CD14-positive monocyte (primary cell): Measurements from ENCODE around the gene AFF2. TPM values are rescaled to one million over a fixed set of nuclear protein-coding genes. Genes with fewer than 3 reads are reported as not detected.

Source experiments
- DNase-seq, 3 donors: peaks; one replicate each; pipeline ENCODE4 v3.0.0-alpha.2; 2011 to 2022
- H2AFZ ChIP-seq: 2 replicates; pipeline ENCODE4 v1.6.0; 2012; ENCODE audit warnings: mild to moderate bottlenecking, low read depth, low read length, inconsistent platforms; ENCODE audit not compliant: insufficient read depth, poor library complexity, severe bottlenecking
- H3K27ac ChIP-seq, 2 donors: 1 replicate in 1 of 2; 2 replicates in 1 of 2; pipeline ENCODE4 v1.5.1; 2012 to 2013; ENCODE audit warnings: low read length in 2 of 2, control low read depth in 1 of 2, inconsistent platforms in 1 of 2, low read depth in 1 of 2, mild to moderate bottlenecking in 1 of 2
- H3K27me3 ChIP-seq, 2 donors: one replicate each; pipeline versions ENCODE4 v1.6.0 to v1.6.1; 2011 to 2013; ENCODE audit warnings: low read length in 2 of 2; ENCODE audit not compliant: control insufficient read depth in 2 of 2, insufficient read depth in 2 of 2
- H3K36me3 ChIP-seq, 2 donors: replicated peaks in 1 of 2; 1 replicate in 1 of 2; 2 replicates in 1 of 2; pipeline versions ENCODE4 v1.5.1 to v1.6.1; 2012 to 2013; ENCODE audit warnings: low read length in 2 of 2, control low read depth in 1 of 2, inconsistent platforms in 1 of 2, mild to moderate bottlenecking in 1 of 2; ENCODE audit not compliant: insufficient read depth in 2 of 2, control insufficient read depth in 1 of 2
- H3K4me1 ChIP-seq, 2 donors: 1 replicate in 1 of 2; 2 replicates in 1 of 2; pipeline versions ENCODE4 v1.5.1 to v1.6.1; 2012 to 2013; ENCODE audit warnings: low read length in 2 of 2, control low read depth in 1 of 2, inconsistent platforms in 1 of 2, mild to moderate bottlenecking in 1 of 2, moderate library complexity in 1 of 2; ENCODE audit not compliant: insufficient read depth in 2 of 2, control insufficient read depth in 1 of 2
- H3K4me2 ChIP-seq: replicated peaks from 2 replicates; pipeline ENCODE3; 2012; ENCODE audit warnings: low read length, moderate library complexity, mild to moderate bottlenecking; ENCODE audit not compliant: poor library complexity, severe bottlenecking; ENCODE audit errors: extremely low read depth
- H3K4me3 ChIP-seq, 3 experiments: fragments of 200-600 bp in 1 of 3; sonication (generic) in 1 of 3; replicated peaks in 1 of 3; 1 replicate in 2 of 3; 2 replicates in 1 of 3; pipeline ENCODE4 v1.5.1; 2011 to 2013; ENCODE audit warnings: low read length in 3 of 3, mild to moderate bottlenecking in 3 of 3, control low read depth in 2 of 3, low read depth in 2 of 3, inconsistent platforms in 1 of 3, moderate library complexity in 1 of 3
- H3K79me2 ChIP-seq: 2 replicates; pipeline ENCODE4 v1.6.0; 2012; ENCODE audit warnings: mild to moderate bottlenecking, control low read depth, inconsistent platforms, low read length, moderate library complexity; ENCODE audit not compliant: insufficient read depth
- H3K9ac ChIP-seq: 2 replicates; pipeline ENCODE4 v1.6.0; 2017; ENCODE audit warnings: low read length, mild to moderate bottlenecking; ENCODE audit not compliant: insufficient read depth, poor library complexity, severe bottlenecking
- H3K9me3 ChIP-seq, 2 donors: replicated peaks in 1 of 2; 1 replicate in 1 of 2; 2 replicates in 1 of 2; pipeline versions ENCODE4 v1.5.1 to v1.6.1; 2012 to 2013; ENCODE audit warnings: low read length in 2 of 2, control low read depth in 1 of 2; ENCODE audit not compliant: control insufficient read depth in 1 of 2, insufficient read depth in 1 of 2
- H4K20me1 ChIP-seq: 2 replicates; pipeline ENCODE4 v1.6.0; 2012; ENCODE audit warnings: mild to moderate bottlenecking, low read length, control low read depth, moderate library complexity; ENCODE audit not compliant: insufficient read depth
- H3K27ac Mint-ChIP-seq, 7 donors: one replicate each; pipeline ENCODE4 v1.8.0; 2020; ENCODE audit warnings: mild to moderate bottlenecking in 7 of 7, mixed read lengths in 7 of 7, moderate library complexity in 6 of 7, inconsistent platforms in 2 of 7
- H3K27me3 Mint-ChIP-seq, 3 donors: one replicate each; pipeline ENCODE4 v1.8.0; 2021 to 2022; ENCODE audit warnings: low read depth in 3 of 3, mild to moderate bottlenecking in 3 of 3, mixed read lengths in 3 of 3, moderate library complexity in 3 of 3, inconsistent platforms in 1 of 3
- H3K36me3 Mint-ChIP-seq, 2 donors: one replicate each; pipeline ENCODE4 v1.8.0; 2020; ENCODE audit warnings: mixed read lengths in 2 of 2, inconsistent platforms in 1 of 2, mild to moderate bottlenecking in 1 of 2
- H3K4me1 Mint-ChIP-seq: one replicate; pipeline ENCODE4 v1.8.0; 2020; ENCODE audit warnings: mild to moderate bottlenecking, mixed read lengths
- H3K4me3 Mint-ChIP-seq, 2 donors: one replicate each; pipeline ENCODE4 v1.8.0; 2020; ENCODE audit warnings: mild to moderate bottlenecking in 2 of 2, mixed read lengths in 2 of 2, moderate library complexity in 1 of 2
- H3K9me3 Mint-ChIP-seq, 7 donors: one replicate each; pipeline ENCODE4 v1.8.0; 2020 to 2022; ENCODE audit warnings: mixed read lengths in 7 of 7, mild to moderate bottlenecking in 6 of 7, moderate library complexity in 6 of 7, inconsistent platforms in 2 of 7
- CTCF ChIP-seq: fragments of 200-600 bp; IDR thresholded peaks from one replicate; pipeline ENCODE4 v1.8.0; 2022; ENCODE audit warnings: antibody characterized with exemption, mild to moderate bottlenecking
- WGBS: methylation state at CpG from one replicate; pipeline ENCODE4 v1.1.5; 2013; ENCODE audit warnings: missing lambda C conversion rate; ENCODE audit not compliant: insufficient coverage; 5-methylcytosine and 5-hydroxymethylcytosine counted together
- intact Hi-C, 2 donors: fragments of 100-400 bp; cut with micrococcal nuclease; formaldehyde crosslinking; loops; one replicate each; pipeline versions ENCODE4 v1.15.0 to v1.15.1; 2023
- polyA plus RNA-seq, 3 donors: library from polyadenylated mRNA; depleted of rRNA in 1 of 3; unstranded in 2 of 3; stranded (reverse) in 1 of 3; fragments of 300-500 nt in 2 of 3; fragments of >200 nt in 1 of 3; fragmentation: Illumina TruSeq in 2 of 3; gene quantifications; 1 replicate in 2 of 3; 2 replicates in 1 of 3; pipeline ENCODE4 v1.2.3, GENCODE V29; 2012 to 2021

The AFF2 gene
- polyA plus RNA-seq, 3 donors: 0.07 to 1.1 (median 0.70) TPM

- H3K36me3 ChIP-seq: no peaks in the 10 kb centered on the region
- no peak for TF ChIP-seq CTCF
- no peak overlapping the region for H3K27ac ChIP-seq
- H3K27ac Mint-ChIP-seq: no peak overlapping the region
- no peaks in the 10 kb centered on the region for H3K79me2 ChIP-seq
- no peaks in the 10 kb centered on the region for H3K4me1 ChIP-seq
- no peak for DNase-seq
- no peaks in the 10 kb centered on the region for H3K9me3 Mint-ChIP-seq
- H3K9ac ChIP-seq: no peak overlapping the region
- H3K9me3 ChIP-seq: no peaks in the 10 kb centered on the region
- no peak overlapping the region for H3K4me2 ChIP-seq
- intact Hi-C loops: no loop called here
- no peak overlapping the region for H2AFZ ChIP-seq
- no peaks in the 10 kb centered on the region for H3K36me3 Mint-ChIP-seq
- H3K4me3 ChIP-seq: no peak overlapping the region
- no peak overlapping the region for H3K4me3 Mint-ChIP-seq
- H3K27me3 Mint-ChIP-seq: no peaks in the 10 kb centered on the region
- no peaks in the 10 kb centered on the region for H3K27me3 ChIP-seq
- H4K20me1 ChIP-seq: no peaks in the 10 kb centered on the region
- WGBS: no CpG with 5 or more reads among the region's 4 CpGs
- peaks cover 8% of the 10 kb centered on the region for H3K4me1 Mint-ChIP-seq
These were observed 433.5 kb downstream of the AFF2 start for GRCh38 chrX:148933881-148934280.

GRCh38 chrX:148938348-148938747 is 437.9 kb downstream of the AFF2 start:
- Histone ChIP-seq H4K20me1 (no peaks in the 10 kb centered on the region), H3K4me3 (no peak overlapping the region), H3K27ac (no peak overlapping the region), H2AFZ (no peak overlapping the region), H3K36me3 (no peaks in the 10 kb centered on the region), H3K4me1 (no peaks in the 10 kb centered on the region), H3K79me2 (no peaks in the 10 kb centered on the region), H3K9ac (no peak overlapping the region), H3K4me2 (no peak overlapping the region), H3K9me3 (no peaks in the 10 kb centered on the region), H3K27me3 (no peaks in the 10 kb centered on the region)
- no peak for TF ChIP-seq CTCF
- DNase-seq: no peak
- no CpG with 5 or more reads among the region's 4 CpGs for WGBS
- H3K27me3 Mint-ChIP-seq: no peaks in the 10 kb centered on the region
- H3K9me3 Mint-ChIP-seq: peaks cover 0 to 2% (median 0%) of the 10 kb centered on the region in 7 donors
- H3K36me3 Mint-ChIP-seq: no peaks in the 10 kb centered on the region
- intact Hi-C loops: no loop called here
- peaks cover 8% of the 10 kb centered on the region for H3K4me1 Mint-ChIP-seq
- no peak overlapping the region for H3K27ac Mint-ChIP-seq
- no peak overlapping the region for H3K4me3 Mint-ChIP-seq
